Stimulated activated CD8-positive, alpha-beta memory T cell treated with anti-CD3 and anti-CD28 coated beads, Interleukin-4, amount 100 ng/mL, for 48 hours (primary cell): ENCODE measurements around the gene VASN.
"Not testable (repeated sequence)": the region's sequence is repeated elsewhere in the genome, so short reads cannot be mapped to it uniquely, and the experiment has no call there.

Source experiments
- DNase-seq: peaks from one replicate; pipeline ENCODE4 v3.0.0-alpha.2; 2020

VASN gene

DNA sequence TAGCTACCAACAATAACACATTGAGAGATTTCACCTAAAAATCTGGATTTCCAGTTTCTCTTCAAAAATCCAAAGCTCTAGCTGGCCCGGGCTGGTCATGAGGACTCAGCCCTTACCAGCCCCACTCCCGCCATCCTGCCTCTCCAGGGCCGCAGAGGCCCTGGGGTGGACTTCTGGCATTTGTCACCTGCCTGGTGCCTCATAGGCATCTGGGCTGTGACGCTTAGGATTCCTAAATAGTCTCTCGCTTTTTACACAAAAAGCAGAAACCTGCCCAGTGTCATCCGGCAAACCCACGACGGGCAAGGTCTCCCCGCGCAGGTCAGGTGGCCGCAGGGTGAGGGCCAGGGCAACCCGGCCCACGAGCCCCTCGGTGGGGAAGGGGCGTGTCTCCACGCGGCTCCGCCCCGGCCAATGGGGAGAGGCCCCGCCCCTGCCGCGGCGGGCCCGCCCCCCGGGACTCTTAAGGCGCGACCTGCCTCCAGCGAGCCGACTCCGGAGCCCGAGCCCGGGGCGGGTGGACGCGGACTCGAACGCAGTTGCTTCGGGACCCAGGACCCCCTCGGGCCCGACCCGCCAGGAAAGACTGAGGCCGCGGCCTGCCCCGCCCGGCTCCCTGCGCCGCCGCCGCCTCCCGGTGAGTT lies at the start of gene VASN:
Gene VASN, plus strand, starts transcription at position 492 of the 644 bp plus-strand sequence. CDS start 9,030 bp downstream, outside the sequence.
- DNase-seq: peak; percentile 82

DNA sequence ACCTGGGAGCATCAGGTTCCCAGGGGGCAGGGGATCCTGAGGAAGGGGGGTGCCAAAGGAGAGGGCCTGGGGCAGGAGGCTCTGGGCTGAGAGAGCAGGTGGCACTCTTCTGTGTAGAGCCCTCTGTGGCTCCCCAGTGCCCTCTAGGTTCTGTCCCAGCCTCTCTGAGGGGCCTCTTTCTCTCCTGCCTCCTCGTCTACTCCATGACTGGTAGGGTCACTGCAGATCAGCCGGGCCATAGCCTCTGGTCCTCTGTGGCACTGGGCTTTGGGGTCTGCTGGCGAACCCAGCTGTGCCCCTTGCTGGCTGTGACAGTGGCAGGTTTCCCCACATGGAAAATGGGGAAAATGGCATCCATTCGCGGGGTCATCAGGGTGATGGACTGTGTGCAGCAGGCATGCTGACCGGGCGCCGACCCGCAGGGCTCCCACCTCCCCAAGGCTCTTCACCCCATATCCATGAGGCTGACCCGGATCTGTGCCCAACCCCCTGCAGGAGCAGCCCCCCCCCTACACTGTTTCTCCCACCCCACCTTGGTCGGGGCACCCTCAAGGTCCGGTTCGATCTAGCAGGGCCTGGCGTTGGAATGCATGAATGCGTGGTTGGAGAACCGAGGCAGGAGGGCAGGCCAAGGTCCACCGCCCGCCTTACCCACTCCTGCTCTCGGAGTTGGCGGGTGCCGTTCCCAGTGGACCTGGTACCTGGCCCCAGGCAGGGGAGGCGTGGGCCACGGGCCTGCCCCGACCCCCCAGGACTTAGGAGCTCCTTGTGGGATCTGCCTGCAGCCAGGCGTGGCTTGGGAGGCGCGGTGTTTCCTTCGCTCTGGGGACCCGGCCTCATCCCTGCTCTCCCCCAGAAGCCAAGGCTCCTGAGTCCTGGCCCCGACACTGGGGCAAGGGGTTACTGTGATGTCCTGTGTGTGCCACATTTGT lies 49.3 kb upstream of the VASN start:
- DNase-seq: no peak

DNA sequence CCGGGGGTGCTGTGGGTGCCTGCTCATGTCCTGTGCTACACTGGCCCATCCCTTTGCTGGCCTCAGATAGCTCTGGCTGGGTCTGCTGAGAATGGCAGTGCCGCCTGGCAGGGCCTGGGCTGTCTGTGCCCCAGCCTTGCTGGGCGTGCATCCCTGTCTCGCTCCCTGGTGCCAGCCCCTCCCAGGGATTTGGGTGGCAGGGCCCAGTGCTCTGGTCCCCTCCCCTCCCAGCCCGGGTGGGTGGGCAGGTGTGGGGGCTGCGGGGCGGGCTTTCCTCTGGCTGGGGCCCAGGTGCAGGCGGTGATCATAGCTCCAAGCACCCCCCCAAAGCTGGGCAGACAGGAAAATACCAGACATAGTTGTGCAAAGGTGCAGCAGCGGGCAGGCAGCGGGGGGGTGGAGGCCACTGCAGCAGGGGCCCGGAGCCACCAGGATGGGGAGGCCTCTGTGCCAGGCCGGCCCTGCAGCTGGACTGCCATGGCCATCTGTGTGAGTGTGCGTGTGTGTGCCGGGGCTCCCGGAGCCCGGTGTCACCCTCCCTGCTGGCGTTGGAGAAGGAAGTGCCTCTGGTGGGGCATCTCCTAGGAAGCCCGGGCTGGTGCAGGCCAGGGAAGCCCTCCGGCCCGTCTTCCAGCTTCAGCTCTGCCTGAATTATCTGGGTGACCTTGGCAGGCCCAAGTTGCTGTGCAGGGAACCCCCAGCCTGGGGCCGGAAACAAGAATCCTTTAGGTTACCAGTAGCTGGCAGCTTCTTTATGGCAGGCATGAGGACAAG lies 48.4 kb upstream of the VASN start:
- no peak for DNase-seq

DNA sequence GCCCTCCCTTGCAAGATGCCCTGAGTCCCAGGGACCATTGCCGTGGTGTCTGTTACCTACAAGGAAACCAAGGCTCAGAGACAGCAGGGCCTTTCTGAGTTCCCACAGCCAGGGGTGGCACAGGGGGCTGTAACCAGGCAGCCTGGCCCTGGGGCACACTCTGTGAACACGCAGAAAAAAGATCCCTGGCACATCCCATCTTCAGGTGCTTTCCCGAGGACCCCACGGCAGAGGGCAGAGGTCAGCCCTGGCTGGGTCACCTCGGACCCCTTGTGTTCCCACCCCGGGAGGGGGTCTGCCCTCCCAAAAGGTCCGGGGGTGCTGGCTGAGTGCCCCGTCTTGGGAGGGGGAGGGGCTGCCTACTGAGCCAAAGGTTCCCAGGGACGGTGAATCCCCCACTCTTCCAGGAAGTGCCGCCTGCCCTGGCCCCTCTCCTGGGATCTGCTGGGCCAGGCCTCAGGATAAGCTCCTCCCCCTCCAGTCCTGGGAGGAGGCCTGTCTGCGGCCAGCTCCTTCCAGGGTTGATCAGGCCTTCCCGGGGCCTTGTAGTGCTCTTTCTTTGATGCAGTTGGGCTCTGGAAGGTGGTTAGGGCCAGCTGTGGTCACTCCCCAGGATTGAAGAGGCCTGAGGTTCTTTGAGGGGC lies 47.7 kb upstream of the VASN start:
- no peak for DNase-seq

DNA sequence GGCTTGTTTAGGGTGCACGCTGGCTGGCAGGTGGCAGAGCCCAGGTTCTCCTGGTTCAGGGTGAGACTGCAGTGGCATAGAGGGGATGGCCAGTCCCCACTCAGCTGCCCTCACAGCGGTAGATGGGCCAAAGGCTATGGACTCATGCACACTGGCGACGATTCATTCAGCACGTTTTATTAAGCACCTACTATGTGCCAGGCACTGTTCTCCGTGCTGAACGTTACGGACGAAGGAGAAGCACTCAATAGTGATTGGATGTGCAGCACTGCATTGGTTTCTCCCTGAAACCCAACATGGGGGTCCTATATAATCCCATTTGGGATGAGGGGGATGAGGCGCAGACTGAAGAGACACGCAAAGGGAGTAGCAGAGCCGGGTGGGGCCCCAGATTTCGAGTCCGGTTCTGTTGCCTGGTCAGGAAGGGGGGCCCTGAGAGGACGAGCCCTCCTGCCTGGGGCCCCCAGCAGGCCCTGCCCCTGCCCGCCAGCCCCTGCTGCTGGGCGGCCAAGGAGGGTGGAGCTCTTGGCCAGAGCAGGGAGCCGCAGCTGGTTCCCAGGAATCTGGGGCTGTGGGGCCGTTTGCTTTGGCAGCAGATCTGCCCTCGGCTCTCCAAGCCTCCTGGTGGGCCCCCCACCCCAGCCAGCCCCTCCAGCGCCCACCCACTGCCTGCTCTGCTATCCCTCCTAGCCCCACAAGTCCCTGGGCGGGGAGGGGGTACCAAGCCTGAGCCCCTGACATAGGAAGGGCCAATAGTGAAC lies 47.0 kb upstream of the VASN start:
- DNase-seq: no peak

DNA sequence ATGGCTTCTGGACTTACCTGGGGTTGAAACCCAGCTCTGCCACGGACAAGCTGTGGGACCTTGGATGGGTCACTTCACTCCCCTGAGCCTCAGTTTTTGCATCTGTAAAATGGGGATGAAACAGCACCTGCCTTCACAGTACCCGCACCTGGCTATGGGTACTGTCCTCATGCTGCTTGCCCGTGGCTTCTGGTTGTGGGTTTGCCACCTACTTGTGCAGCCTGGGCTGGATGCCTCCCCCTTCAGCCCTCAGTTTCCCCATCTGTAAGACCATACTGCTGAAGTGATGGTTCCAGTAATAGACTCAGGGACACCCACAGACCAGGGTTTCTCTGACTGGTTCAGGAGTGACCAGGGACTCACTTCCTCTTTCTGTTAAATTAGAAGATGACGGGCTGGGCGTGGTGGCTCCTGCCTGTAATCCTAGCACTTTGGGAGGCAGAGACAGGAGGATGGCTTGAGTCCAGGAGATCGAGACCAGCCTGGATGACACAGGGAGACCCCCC lies 46.3 kb upstream of the VASN start:
- DNase-seq: no peak

DNA sequence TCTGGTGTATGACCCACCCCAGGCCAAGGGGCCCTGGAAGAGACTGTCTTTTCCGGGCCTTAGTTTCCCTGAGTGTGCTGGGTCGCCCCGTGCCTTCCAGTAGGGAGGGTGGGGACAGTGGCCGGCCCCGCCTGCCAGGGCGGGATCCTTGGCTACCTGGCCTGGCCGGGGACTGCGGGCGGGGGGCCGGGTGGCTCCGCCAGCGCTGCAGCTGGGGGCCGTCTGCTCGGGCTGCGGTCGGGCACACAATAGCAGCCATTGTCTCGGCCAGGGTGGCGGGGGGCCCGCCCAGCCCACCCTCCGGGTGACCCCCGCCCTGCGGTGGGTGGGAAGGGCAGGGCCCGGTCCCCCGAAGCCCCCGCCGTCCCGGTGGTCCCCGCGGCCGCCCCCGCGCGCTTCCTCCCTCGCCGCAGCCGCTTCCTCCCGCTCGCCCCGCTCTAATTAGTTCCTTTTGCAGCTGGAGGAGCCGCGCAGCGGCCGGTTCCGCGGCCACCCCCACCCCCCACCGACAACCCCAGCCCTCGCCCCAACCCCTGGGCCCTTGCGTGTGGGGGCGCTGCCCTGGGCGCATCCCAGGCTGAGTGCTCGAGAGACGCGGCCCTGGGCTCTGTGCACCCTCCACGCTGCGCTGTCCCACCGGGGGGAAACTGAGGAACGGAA lies 44.1 kb upstream of the VASN start:
- no peak for DNase-seq

DNA sequence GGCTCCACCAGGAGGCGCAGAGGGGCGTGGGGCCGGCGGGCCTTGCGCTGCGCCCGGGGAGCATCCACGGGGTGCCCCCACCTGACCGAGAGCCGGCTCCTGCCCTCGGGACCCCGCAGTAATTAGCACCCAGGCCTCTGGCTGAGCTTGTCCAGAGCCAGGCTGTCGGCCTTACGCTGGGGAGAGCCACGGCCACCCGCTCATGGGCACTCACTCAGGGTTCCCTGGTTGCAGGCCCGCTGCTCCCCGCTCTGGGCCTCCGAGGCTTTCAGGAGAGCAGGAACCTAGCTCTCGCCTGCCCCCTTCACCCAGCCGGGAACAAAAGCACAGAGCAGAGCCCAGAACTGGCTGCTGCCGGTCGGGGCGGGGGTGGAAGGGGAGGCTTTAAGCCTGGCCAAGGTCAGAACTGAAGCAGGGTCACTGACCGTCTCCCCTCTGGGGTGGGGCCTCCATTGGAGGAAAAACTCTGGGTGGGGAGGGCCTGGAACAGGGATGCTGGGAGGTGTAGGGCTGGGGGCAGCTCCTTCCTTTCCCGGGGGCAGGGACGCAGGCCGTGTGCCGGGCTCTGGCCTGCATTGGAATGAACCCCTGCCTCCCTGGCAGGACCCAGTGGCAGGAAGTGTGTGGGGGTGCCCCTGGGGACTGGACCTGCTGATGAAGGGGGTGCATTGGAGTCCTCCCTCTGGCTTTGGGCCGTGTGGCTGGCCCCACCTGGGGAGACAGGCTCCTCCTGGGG lies 43.4 kb upstream of the VASN start:
- DNase-seq: peak; percentile 74

DNA sequence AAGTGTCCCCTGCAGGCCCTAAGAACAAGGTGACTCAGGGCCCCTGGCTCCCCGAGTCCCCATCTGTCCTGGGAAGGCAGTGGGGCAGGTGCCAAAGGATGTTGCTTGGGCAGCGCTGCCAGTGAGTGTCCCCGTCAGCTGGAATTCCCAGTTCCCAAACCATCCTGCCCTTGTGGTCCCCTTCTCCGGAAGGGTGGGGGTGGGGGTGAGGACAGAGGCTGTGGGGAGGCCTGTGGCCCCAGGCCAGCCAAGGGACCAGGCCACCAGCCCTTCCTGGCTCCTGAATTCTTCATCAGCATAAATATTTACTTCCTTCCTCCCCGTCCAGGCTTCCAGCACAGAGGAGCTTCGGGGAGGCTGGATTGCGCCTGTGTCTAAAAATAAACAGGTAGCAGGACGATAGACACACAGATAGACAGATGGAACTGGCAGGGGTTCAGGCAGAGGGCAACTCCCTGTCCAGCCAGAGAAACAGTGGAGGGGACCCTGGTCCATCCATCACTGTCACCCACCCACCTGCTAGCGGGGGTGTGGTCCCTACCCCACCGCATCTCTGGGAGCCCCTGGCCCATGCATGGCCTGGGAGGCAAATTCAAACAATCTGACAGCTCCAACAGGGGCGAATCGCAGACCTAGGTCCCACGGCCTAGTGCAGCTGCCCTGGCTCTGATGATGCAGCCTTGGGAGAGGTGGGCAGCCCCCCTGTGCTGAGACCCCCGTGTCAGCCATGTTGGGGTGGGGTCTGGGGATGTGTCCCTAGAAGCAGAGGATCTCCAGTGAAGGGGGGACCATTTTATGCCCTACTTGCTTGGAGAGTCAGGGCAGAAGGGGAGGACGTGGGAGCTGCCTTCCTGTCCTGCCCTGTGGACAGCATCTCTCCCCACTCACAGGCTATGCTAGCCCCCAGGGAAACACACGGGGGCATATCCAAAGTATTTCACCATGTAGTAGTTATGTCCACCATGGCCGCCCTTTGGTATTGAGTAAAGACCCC lies 42.6 kb upstream of the VASN start:
- no peak for DNase-seq

DNA sequence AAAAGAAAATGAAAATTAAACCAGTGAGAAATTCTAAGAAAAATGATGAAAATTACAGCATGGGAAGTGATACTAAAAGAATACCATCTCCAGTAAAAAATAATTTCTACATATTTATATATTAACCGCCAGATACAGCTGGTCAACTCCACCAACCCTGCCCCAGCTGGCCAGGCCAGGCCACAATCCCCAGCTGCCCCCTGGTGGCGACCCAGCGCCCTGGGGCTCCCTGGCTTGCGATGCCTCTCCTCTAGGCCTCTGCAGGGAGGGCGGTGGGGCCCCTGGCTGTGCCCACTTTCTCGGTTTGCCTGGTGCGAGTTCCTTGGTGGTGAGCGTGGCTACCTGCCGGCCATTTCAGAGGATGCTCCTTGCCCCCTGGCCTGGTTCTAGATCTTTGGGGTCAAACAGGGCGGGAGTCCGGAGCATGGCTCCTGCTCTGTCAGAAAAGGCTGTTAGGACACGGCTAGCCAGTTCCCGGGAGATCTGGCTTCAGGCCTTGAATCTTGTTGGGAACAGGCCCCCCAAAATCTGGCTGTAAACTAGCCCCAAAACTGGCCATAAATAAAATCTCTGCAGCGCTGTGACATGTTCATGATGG lies 41.3 kb upstream of the VASN start:
- DNase-seq: peak; percentile 87

DNA sequence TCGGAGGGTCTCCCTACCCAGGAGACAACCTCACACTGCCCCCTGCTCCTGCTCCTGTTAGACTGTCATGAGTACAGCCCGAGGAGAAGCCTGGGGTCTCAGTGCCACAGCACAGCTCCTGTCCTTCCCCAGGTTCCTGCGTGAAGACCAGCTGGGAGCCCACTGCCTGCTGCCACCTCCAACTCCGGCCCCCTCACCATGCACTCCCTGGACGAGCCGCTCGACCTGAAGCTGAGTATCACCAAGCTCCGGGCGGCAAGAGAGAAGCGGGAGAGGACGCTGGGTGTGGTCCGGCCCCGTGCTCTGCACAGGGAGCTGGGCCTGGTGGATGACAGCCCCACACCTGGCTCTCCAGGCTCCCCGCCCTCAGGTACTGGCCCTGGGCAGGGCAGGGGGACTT lies 39.6 kb upstream of the VASN start:
- no peak for DNase-seq

DNA sequence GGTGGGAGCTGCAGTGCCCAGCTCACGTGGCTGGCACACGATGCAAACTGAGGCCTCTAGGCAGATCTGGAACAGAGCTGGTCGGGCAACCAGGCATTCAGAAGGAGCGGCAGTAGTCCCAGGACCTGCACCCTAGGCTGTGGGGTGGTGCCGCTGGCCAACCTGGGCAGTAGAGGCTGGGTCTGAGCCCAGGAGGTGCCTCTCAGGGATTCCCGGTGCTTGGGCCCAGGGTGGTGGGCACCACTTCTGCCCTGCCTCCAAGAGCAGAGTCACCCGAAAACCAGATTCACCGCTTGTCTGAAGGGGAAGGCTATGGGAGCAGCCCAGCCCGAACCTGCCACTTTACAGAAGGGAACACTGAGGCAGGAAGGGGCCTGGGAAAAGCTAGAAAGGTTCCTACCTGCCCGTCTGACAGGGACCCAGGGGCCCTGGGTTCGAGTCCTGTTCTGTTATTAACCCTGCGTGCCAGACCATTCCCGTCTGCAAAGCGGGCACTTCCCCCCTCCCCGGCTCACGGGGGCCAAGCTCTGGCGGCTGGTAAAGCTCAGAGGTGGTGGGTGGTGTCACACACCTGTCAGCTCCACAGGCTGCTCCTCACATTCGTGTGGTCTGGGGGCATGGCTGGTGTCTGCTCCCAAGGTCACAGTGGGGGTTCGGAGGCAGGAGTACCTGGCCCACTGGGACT lies 38.9 kb upstream of the VASN start:
- no peak for DNase-seq

DNA sequence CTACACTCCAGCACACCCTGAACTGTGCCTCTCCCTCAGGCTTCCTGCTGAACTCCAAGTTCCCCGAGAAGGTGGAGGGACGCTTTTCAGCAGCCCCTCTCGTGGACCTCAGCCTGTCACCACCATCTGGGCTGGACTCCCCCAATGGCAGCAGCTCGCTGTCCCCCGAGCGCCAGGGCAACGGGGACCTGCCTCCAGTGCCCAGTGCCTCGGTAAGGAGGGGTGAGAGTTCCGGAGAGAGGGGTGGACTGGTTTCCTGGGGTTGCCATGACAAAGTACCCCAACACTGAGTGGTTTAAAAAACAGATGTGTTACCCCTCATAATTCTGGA lies 38.4 kb upstream of the VASN start:
- DNase-seq: no peak

DNA sequence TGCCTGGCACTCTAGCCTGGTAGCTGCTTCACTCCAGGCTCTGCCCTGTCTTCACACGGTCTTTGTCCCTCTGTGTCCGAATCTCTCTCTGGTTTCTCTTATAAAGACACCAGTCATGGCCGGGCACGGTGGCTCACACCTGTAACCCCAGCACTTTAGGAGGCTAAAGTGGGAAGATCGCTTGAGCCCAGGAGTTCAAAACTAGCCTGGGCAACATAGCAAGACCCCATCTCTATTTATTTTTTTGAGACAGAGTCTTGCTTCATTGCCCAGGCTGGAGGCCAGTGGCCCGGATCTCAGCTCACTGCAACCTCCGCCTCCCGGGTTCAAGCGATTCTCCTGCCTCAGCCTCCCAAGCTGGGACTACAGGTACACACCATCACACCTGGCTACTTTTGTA lies 37.9 kb upstream of the VASN start:
- not testable (repeated sequence) for DNase-seq

DNA sequence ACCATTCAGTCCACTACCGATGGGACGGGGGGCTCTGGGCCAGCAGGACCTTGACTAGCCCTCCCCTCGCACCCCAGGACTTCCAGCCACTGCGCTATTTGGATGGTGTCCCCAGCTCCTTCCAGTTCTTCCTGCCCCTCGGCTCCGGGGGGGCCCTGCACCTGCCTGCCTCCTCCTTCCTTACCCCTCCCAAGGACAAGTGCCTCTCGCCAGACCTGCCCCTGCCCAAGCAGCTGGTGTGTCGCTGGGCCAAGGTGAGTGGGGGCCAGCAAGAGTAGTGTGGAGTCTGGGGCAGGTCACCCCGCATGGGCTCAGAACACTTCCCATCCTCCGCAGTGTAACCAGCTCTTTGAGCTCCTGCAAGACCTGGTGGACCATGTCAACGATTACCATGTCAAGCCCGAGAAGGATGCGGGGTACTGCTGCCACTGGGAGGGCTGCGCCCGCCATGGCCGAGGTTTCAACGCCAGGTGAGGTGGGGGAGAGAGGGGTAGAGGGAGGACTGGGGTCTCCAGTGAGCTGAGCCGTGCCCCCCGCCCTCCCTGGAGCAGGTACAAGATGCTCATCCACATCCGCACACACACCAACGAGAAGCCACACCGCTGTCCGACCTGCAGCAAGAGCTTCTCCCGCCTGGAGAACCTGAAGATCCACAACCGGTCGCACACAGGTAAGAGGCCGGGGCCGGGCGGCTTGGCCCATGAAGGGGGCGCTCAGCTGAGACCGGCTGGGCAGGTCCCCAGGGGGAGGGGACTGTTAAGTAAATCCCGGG lies 36.7 kb upstream of the VASN start:
- no peak for DNase-seq

DNA sequence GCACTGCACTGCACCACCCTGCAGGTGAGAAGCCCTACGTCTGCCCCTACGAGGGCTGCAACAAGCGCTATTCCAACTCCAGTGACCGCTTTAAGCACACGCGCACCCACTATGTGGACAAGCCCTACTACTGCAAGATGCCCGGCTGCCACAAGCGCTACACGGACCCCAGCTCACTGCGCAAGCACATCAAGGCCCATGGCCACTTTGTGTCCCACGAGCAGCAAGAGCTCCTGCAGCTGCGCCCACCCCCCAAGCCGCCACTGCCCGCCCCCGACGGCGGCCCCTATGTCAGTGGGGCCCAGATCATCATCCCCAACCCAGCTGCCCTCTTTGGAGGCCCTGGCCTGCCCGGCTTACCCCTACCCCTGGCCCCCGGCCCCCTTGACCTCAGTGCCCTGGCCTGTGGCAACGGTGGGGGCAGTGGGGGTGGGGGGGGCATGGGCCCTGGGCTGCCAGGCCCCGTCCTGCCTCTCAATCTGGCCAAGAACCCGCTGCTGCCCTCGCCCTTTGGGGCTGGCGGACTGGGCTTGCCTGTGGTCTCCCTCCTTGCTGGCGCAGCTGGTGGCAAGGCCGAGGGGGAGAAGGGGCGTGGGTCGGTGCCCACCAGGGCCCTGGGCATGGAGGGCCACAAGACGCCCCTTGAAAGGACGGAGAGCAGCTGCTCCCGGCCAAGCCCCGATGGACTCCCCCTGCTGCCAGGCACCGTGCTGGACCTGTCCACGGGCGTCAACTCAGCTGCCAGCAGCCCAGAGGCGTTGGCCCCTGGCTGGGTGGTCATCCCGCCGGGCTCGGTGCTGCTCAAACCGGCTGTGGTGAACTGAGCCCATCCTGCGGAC lies 34.7 kb upstream of the VASN start:
- no peak for DNase-seq
